C4-2B (cell line): ENCODE measurements around the gene EVA1A.

Experiments
- ZFX ChIP-seq: fragments of 450-650 bp; IDR thresholded peaks from 2 replicates; pipeline ENCODE4 v1.6.1; 2017
- TF ChIP-seq, protein P1 (sequence below): fragments of 450-650 bp; conservative IDR thresholded peaks from 2 replicates; pipeline ENCODE4 v1.5.1; 2017; ENCODE audit warnings: mild to moderate bottlenecking

GRCh38 chr2:75562513-75562864 lies 1.8 kb upstream of the EVA1A start:
- TF ChIP-seq, protein P1, sequence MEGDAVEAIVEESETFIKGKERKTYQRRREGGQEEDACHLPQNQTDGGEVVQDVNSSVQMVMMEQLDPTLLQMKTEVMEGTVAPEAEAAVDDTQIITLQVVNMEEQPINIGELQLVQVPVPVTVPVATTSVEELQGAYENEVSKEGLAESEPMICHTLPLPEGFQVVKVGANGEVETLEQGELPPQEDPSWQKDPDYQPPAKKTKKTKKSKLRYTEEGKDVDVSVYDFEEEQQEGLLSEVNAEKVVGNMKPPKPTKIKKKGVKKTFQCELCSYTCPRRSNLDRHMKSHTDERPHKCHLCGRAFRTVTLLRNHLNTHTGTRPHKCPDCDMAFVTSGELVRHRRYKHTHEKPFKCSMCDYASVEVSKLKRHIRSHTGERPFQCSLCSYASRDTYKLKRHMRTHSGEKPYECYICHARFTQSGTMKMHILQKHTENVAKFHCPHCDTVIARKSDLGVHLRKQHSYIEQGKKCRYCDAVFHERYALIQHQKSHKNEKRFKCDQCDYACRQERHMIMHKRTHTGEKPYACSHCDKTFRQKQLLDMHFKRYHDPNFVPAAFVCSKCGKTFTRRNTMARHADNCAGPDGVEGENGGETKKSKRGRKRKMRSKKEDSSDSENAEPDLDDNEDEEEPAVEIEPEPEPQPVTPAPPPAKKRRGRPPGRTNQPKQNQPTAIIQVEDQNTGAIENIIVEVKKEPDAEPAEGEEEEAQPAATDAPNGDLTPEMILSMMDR, result no peak
- TF ChIP-seq ZFX, result no peak
